Fibroblast of villous mesenchyme (primary cell): ENCODE results near the gene MAP1LC3B. TPM values are rescaled to one million over a fixed set of nuclear protein-coding genes. Genes with fewer than 3 reads are reported as not detected.

Source experiments
- DNase-seq: peaks from one replicate; pipeline ENCODE4 v3.0.0-alpha.2; 2010; ENCODE audit warnings: low read depth
- H3K4me3 ChIP-seq: 2 replicates; pipeline ENCODE4 v1.5.1; 2011; ENCODE audit warnings: low read depth, mild to moderate bottlenecking, low read length
- total RNA-seq: library from RNA; depleted of rRNA; stranded (reverse); fragments of >200 nt; gene quantifications from 2 replicates; pipeline ENCODE4 v1.2.3, GENCODE V29; 2012
- TF ChIP-seq, protein P1 (sequence below): IDR thresholded peaks from 2 replicates; pipeline ENCODE4 v1.5.1; 2012; ENCODE audit warnings: low read depth, mild to moderate bottlenecking, low read length; ENCODE audit not compliant: insufficient read depth

Gene MAP1LC3B
- total RNA-seq, 1 donor = 36.3 TPM

DNA sequence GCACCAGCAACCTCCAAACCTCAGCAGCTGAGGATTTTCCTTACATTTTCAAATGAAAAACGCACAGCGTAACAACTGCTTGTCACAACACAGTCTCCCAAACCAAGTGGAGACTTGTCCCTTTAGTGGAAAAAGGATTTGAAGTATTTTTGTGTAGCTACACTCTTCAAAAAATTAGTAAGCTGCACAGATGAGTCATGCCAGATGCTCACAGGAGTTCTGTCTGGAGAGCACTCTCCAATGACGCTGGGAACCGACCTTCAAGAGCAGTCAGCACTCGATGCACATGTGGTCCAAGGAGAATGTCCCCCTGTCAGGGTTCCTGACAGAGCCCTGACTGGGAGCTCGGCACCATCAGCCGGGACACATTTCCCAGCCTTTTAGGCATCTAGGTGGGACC lies 39.8 kb downstream of the MAP1LC3B start:
- H3K4me3 ChIP-seq = no peak overlapping the region
- TF ChIP-seq, protein P1, sequence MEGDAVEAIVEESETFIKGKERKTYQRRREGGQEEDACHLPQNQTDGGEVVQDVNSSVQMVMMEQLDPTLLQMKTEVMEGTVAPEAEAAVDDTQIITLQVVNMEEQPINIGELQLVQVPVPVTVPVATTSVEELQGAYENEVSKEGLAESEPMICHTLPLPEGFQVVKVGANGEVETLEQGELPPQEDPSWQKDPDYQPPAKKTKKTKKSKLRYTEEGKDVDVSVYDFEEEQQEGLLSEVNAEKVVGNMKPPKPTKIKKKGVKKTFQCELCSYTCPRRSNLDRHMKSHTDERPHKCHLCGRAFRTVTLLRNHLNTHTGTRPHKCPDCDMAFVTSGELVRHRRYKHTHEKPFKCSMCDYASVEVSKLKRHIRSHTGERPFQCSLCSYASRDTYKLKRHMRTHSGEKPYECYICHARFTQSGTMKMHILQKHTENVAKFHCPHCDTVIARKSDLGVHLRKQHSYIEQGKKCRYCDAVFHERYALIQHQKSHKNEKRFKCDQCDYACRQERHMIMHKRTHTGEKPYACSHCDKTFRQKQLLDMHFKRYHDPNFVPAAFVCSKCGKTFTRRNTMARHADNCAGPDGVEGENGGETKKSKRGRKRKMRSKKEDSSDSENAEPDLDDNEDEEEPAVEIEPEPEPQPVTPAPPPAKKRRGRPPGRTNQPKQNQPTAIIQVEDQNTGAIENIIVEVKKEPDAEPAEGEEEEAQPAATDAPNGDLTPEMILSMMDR = no peak
- DNase-seq = peak; percentile 90

DNA sequence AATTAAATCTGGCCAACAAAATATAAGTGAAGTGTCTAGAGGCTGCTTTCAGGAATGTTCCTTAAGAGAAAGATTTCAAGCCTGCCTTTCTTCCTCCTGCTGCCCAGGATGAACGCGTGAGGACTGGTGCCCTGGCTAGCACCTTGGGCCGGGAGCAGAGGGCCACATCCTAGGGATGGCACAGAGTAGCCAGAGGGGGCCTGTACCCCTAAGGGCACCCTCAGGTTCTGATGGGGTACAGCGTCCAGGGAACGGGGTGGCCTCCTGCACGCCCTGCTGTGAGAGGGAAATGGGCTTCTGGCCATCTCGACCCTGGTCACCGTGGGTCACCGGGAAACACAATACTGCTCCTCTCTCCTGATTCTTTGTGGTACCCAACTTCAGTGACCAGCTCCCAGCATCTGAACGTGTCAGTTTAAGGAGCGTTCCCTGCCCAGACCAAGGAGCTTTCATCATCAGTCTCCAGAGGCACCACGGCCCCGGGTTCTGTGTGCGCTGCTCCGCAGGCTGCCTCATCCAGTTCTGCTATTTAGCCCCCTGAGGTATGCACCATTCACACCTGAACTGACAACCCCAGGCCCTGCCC lies 40.3 kb downstream of the MAP1LC3B start:
- TF ChIP-seq, protein P1 = no peak
- DNase-seq = no peak
- no peak overlapping the region for H3K4me3 ChIP-seq

DNA sequence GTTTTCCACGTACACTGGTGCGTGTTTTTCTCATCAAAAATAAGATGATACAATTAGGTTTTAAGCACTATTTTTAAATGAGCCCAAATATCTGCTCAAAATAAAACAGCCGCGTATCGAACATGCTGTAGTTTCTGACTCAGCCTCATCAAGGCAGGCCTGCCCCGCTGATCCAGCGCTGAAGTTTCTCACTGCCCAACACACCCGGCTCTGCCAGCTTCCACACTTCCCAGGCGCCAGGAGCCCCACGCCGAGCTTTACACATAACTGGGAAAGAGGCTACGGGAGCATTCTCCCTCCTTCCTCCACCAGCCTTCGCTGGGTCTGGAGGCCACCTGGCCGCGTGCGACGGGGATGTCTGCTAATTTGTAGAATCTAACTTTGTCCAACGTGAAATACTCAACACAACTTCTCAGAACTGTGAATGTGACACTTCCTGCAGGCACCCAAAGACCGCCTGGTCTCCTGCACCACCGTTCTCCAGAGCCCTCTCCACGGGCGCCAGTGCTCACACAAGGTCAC lies 42.1 kb downstream of the MAP1LC3B start:
- H3K4me3 ChIP-seq = no peak overlapping the region
- no peak for DNase-seq
- TF ChIP-seq, protein P1 = no peak

DNA sequence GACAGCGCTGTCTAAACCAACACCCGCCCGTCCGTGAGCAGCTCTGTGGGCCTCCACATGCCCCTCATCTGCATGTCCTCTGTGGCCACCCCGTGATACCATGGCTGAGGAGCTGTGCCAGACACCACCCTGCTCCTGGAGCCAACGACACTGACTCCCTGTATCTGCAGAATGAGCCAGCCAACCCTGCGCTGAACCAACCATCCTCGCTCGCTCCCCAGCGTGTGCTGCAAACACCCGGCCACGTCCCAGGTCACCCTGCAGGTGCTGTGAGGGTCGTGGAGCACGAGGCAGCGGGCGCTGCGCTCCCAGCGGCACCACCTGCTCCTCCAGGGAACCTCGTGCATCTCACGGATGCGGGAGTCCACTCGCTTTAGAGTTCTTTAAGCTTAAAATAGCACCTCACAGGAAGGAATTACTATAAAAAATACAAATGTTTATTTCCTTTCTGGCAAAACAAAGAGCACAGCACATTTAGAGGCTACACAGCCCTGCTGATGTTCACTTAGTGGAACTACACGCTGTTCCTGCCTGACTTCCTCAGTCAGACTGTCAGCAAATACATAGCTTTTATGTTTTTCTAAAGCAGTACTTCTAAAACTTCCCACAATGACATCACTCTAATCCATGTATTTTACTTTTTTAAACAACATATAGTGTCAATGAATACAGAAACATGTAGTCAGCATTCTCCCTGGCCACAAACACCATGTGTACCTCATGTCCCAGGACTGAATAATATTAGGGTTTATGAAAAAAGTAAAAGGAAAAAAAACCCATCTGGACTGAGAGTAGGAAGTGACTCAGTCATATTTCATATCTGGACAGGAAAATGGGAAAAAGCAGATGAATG lies 43.5 kb downstream of the MAP1LC3B start:
- peak; percentile 94 for DNase-seq
- TF ChIP-seq, protein P1 = peak; percentile 3
- H3K4me3 ChIP-seq = no peak overlapping the region

DNA sequence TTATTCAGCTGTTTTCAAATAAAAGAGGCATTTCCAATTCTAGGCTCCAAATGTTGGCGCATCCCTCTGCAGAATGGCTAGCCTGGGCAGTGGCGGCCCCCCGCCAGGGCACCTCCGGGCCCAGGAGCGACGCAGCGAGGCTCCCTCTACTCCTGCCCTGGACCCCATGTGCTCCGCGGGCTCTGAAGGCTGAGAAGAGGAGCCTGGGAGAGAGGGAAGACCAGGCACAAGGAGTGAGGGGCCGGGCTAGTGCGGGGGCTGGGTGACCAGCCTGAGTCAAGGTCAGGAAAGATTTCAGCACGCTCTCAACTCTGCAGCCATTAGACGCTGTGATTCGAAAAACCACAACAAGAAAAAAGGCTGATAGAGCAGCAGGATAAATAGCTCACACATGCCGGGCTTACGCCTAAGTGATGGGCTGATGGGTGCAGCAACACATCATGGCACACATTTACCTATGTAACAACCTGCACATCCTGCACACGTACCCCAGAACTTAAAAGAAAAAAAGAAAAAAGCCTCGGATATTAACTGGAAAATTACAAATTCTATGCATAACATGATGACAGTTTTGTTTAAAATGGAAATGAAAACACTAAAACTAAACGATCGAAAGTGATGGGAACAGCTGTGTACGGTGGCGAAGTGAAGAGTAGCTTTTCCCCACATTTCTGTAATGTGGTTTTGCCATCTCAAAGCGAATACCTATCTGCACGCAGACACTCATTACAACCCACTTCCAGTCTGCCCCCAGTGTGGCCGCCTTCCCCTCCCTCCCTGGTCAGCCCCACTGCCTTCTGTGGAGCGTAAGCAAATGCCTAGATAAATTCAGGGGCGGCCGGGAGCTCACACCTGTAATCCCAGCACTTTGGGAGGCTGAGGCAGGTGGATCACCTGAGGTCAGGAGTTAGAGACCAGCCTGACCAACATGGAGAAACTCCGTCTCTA lies 44.4 kb downstream of the MAP1LC3B start:
- H3K4me3 ChIP-seq = no peak overlapping the region
- peak; percentile 68 for DNase-seq

DNA sequence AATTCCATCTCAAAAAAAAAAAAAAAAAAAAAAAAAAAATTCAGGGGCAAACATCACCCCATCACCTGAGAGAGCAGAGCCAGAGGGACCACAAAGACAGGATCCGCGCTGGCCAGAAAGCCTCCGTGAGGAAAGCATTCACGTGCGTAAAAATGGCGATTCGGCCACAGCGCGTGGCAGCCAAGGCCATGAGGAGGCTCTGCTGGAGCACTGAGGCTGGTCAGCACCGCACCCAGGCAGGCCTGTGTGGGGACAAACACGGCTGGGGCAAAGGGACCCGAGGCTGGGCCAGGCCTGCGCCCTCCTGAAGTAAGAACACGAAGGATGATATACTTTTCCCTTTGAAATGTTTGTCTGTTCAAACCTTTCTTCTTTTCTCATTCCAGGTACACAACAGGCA lies 45.2 kb downstream of the MAP1LC3B start:
- DNase-seq = no peak
- TF ChIP-seq, protein P1 = no peak
- H3K4me3 ChIP-seq = no peak overlapping the region

More for the DNA sequence above, 44.4 kb downstream of the MAP1LC3B start:
- TF ChIP-seq, protein P1 = no peak
